ENCODE data around the gene EHBP1. TPM values are rescaled to one million over a fixed set of nuclear protein-coding genes. Genes with fewer than 3 reads are reported as not detected.

EHBP1 gene
- total RNA-seq, 2 donors from 2014 or later = 28.4 to 67.7 TPM

DNA sequence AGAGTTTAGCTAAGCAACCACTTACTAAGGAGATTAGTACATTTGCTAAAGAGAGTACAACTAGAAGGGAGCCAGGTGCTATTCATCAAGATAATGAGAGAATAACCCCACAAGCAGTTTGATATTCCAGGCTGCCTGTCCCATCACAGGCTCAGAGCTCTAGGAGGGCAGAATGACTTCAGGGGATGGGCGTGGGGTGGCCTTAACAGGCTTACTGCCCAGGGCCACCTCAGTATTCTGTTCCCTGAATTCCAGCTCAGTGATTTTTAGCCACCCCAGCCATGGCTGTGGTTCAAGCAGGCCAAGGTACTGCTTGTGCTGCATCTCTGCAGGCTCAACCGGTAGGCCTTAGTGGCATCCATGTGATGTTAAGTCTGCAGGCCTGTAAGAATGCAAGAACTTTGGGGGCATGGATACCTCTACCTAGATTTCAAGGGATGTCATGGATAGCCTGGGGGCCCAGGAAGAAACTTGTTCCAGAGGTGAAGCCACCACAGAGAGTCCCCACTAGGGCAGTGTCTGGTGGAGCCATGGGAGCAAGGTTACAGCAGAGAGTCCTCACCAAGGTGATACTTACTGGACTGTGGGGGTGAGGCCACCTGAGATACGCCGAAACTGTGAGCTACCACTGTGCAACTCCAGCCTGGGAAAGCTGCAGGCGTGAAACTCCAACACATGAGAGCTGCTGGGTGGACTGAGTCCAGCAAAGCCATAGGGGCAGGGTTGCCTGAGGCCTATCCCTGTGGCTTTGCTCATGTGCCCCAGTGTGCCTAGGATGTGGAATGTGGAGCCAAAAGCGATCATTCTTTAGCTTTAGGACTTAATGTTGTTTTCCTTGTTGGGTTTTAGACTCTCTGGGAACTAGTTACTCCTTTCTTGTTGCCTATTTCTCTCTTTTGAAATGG is 107.7 kb downstream of the EHBP1 start:
- Histone ChIP-seq H3K4me1 (ENCODE audit: control insufficient read depth in 1 of 2, low read depth in 2 of 2) (no peaks in the 10 kb centered on the region), H3K27ac (no peak overlapping the region), H3K27me3 (replicated peaks; ENCODE audit: insufficient read depth) (no peaks in the 10 kb centered on the region), H3K4me3 (no peak overlapping the region), H3K9me3 (no peaks in the 10 kb centered on the region), H3K36me3 (no peaks in the 10 kb centered on the region)
- no peak for ATAC-seq (ENCODE audit: insufficient number of reproducible peaks, low FRiP score, low read depth)
- no peak for DNase-seq (ENCODE audit: low spot score)
- no peak for TF ChIP-seq CTCF (IDR thresholded peaks at IDR 0.05)

- no peak for ATAC-seq (ENCODE audit: insufficient number of reproducible peaks, low FRiP score, low read depth)
- H3K4me3 ChIP-seq = no peak overlapping the region
- no peaks in the 10 kb centered on the region for H3K36me3 ChIP-seq
- TF ChIP-seq CTCF (IDR thresholded peaks at IDR 0.05) = no peak
- H3K27me3 ChIP-seq (replicated peaks; ENCODE audit: insufficient read depth) = no peaks in the 10 kb centered on the region
- H3K4me1 ChIP-seq (ENCODE audit: control insufficient read depth in 1 of 2, low read depth in 2 of 2) = no peaks in the 10 kb centered on the region
- no peaks in the 10 kb centered on the region for H3K9me3 ChIP-seq
- H3K27ac ChIP-seq = no peak overlapping the region
- no peak for DNase-seq (ENCODE audit: low spot score)
Measured at GRCh38 chr2:62814123-62814522, 108.6 kb downstream of the EHBP1 start.

- no peak for ATAC-seq (ENCODE audit: insufficient number of reproducible peaks, low FRiP score, low read depth)
- TF ChIP-seq CTCF (IDR thresholded peaks at IDR 0.05) = no peak
Measured at GRCh38 chr2:62817348-62817747, 111.8 kb downstream of the EHBP1 start.

DNA sequence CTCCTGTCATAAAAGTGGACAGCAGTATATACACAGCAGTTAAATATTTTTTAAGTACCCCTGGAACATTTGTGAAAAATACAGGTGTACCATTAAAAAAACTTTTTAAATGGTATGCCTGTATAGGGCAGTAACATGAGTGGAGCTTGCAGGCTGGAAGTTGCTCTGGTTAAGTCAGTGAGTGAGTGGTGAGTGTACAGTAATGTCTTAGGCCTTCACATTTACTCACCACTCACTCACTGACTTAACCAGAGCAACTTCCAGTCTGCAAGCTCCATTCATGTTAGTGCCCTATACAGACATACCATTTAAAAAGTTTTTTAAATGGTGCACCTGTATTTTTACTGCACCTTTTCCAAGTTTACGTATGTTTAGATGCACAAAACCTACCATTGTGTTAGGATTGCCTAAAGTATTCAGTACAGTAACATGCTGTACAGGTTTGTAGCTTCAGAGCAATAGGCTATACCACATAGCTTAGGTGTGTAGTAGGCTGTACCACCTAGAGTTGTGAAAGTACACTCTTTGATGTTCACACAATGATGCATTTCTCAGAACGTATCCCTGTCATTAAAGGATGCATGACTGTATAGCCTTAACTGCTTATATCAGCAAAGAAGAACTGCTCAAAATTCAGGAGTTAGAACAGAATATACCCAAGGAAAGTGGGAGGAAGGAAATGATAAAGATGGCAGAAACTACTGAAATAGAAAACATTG is 112.6 kb downstream of the EHBP1 start:
- Histone ChIP-seq H3K36me3 (no peaks in the 10 kb centered on the region), H3K4me3 (no peak overlapping the region), H3K9me3 (no peaks in the 10 kb centered on the region), H3K4me1 (ENCODE audit: control insufficient read depth in 1 of 2, low read depth in 2 of 2) (no peaks in the 10 kb centered on the region), H3K27me3 (replicated peaks; ENCODE audit: insufficient read depth) (no peaks in the 10 kb centered on the region), H3K27ac (no peak overlapping the region)
- no peak for TF ChIP-seq CTCF (IDR thresholded peaks at IDR 0.05)
- ATAC-seq (ENCODE audit: insufficient number of reproducible peaks, low FRiP score, low read depth) (no peak), DNase-seq (ENCODE audit: low spot score) (no peak)

More at GRCh38 chr2:62817348-62817747, 111.8 kb downstream of the EHBP1 start:
- Histone ChIP-seq H3K27me3 (replicated peaks; ENCODE audit: insufficient read depth) (no peaks in the 10 kb centered on the region), H3K27ac (no peak overlapping the region), H3K36me3 (no peaks in the 10 kb centered on the region), H3K4me3 (no peak overlapping the region), H3K4me1 (ENCODE audit: control insufficient read depth in 1 of 2, low read depth in 2 of 2) (no peaks in the 10 kb centered on the region), H3K9me3 (no peaks in the 10 kb centered on the region)
- DNase-seq (ENCODE audit: low spot score) = no peak

GRCh38 chr2:62822549-62822948 is 117.0 kb downstream of the EHBP1 start:
- Histone ChIP-seq H3K36me3 (no peaks in the 10 kb centered on the region), H3K27ac (no peak overlapping the region), H3K9me3 (no peaks in the 10 kb centered on the region), H3K4me3 (no peak overlapping the region), H3K27me3 (replicated peaks; ENCODE audit: insufficient read depth) (no peaks in the 10 kb centered on the region), H3K4me1 (ENCODE audit: control insufficient read depth in 1 of 2, low read depth in 2 of 2) (peaks cover 0 to 5% of the 10 kb centered on the region in 2 donors)
- no peak for DNase-seq (ENCODE audit: low spot score)
- TF ChIP-seq CTCF (IDR thresholded peaks at IDR 0.05) = no peak
- ATAC-seq (ENCODE audit: insufficient number of reproducible peaks, low FRiP score, low read depth) = no peak

Measured in thoracic aorta (tissue), 2 donors.